SU-DHL-6 (cell line): ENCODE results near the gene RHOB.

Experiments used
- H2AFZ ChIP-seq: fragments of 200-600 bp; sonication (generic); 2 replicates; pipeline ENCODE4 v1.6.1; 2014; ENCODE audit warnings: low read depth, mild to moderate bottlenecking, moderate library complexity, mixed read lengths, antibody characterized with exemption, low read length; ENCODE audit not compliant: severe bottlenecking
- H3F3A ChIP-seq: fragments of 200-600 bp; shearing (Covaris generic); 2 replicates; pipeline ENCODE4 v1.6.0; 2016; ENCODE audit warnings: antibody characterized with exemption, mild to moderate bottlenecking; ENCODE audit not compliant: insufficient read depth
- H3K27ac ChIP-seq: fragments of 200-600 bp; sonication (generic); 2 replicates; pipeline ENCODE4 v1.5.1; 2016; ENCODE audit warnings: low read depth, mild to moderate bottlenecking, low read length, moderate library complexity, mixed read lengths
- H3K27me3 ChIP-seq: fragments of 200-600 bp; sonication (generic), shearing (Covaris generic); 2 replicates; pipeline ENCODE4 v1.6.0; 2014; ENCODE audit warnings: mild to moderate bottlenecking, low read length
- H3K36me3 ChIP-seq: fragments of 200-600 bp; sonication (generic); 2 replicates; pipeline ENCODE4 v1.6.1; 2014; ENCODE audit warnings: mild to moderate bottlenecking, low read length, mixed read lengths
- H3K4me2 ChIP-seq: fragments of 300-600, 200-600 bp; shearing (Covaris generic), sonication (generic); 2 replicates; pipeline ENCODE4 v1.6.0; 2014; ENCODE audit warnings: low read length, low read depth, mild to moderate bottlenecking; ENCODE audit not compliant: poor library complexity, severe bottlenecking
- H3K4me3 ChIP-seq: fragments of 200-600 bp; sonication (generic); 2 replicates; pipeline ENCODE4 v1.5.1; 2014; ENCODE audit warnings: antibody characterized with exemption, low read length, mild to moderate bottlenecking, mixed read lengths; ENCODE audit not compliant: insufficient read depth, poor library complexity, severe bottlenecking
- H3K79me2 ChIP-seq: fragments of 200-600 bp; sonication (generic); 2 replicates; pipeline ENCODE4 v1.6.1; 2014; ENCODE audit warnings: mild to moderate bottlenecking, low read length, moderate library complexity; ENCODE audit not compliant: insufficient read depth
- H3K9ac ChIP-seq: fragments of 200-600 bp; sonication (generic); 2 replicates; pipeline ENCODE4 v1.7.0; 2014; ENCODE audit warnings: mild to moderate bottlenecking, low read length
- H3K9me2 ChIP-seq: fragments of 200-600 bp; sonication (generic); replicated peaks from 2 replicates; pipeline ENCODE4 v1.6.1; 2014; ENCODE audit warnings: low read length; ENCODE audit not compliant: insufficient read depth
- H3K9me3 ChIP-seq: fragments of 200-600 bp; sonication (generic); 2 replicates; pipeline ENCODE4 v1.6.1; 2014; ENCODE audit warnings: low read length, mixed read lengths; ENCODE audit not compliant: insufficient read depth
- H4K20me1 ChIP-seq: fragments of 200-600 bp; sonication (generic); 2 replicates; pipeline ENCODE4 v1.6.1; 2014; ENCODE audit warnings: low read depth, mild to moderate bottlenecking, antibody characterized with exemption, low read length, moderate library complexity, mixed read lengths
- CTCF ChIP-seq: fragments of 200-600 bp; sonication (generic); IDR thresholded peaks from one replicate; pipeline ENCODE4 v1.5.1; 2017; ENCODE audit warnings: antibody characterized with exemption, mild to moderate bottlenecking, low read length, moderate library complexity; ENCODE audit not compliant: insufficient read depth, poor library complexity, severe bottlenecking
- EZH2phosphoT487 ChIP-seq: fragments of 200-600 bp; sonication (generic), shearing (Covaris generic); conservative IDR thresholded peaks from 2 replicates; pipeline ENCODE4 v1.6.1; 2018; ENCODE audit warnings: mild to moderate bottlenecking, antibody characterized with exemption, low read length, moderate library complexity, mixed read lengths

Gene RHOB

DNA sequence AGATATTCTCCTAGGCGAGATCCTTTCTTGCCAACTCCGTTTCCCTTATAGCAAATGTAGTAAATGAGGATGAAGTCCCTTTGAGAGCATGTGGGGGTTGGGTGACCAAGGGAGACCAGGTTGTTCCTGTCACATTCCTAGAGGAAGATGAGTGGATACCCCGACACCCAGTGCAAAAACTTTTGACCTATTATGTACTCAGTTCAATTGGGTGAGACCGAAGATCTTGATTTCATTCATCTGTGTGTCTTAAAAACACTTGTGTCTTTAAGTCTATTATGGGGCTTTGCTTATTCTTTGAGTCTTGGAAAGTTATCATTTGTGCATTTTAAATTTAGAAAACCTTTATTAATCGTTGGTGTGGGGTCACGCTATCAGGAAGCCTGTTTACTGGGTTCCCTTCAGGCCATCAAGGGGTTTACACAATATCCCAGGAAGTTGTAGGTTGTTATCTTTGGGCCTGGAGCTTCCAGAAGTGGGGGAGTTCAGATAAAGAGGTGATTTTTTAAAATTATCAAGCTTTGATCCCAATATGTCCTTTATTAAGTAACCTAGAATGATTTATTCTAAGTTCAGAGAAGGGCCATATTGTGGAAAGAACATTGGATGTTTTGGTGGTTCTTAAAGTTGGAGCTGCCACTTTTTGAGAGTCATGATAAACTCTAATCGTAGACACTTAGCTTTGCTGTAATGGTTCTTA lies 2.8 kb downstream of the RHOB start:
- no peaks in the 10 kb centered on the region for H3K9me3 ChIP-seq
- no peaks in the 10 kb centered on the region for H4K20me1 ChIP-seq
- H3K4me3 ChIP-seq = no peak overlapping the region
- TF ChIP-seq EZH2phosphoT487 (no peak), CTCF (no peak)
- no peaks in the 10 kb centered on the region for H3K79me2 ChIP-seq
- no peaks in the 10 kb centered on the region for H3F3A ChIP-seq
- H3K4me2 ChIP-seq = no peak overlapping the region
- no peaks in the 10 kb centered on the region for H3K36me3 ChIP-seq
- H2AFZ ChIP-seq = no peak overlapping the region
- no peak overlapping the region for H3K27ac ChIP-seq
- H3K9ac ChIP-seq = no peak overlapping the region
- H3K9me2 ChIP-seq = no peaks in the 10 kb centered on the region
- no peaks in the 10 kb centered on the region for H3K27me3 ChIP-seq

DNA sequence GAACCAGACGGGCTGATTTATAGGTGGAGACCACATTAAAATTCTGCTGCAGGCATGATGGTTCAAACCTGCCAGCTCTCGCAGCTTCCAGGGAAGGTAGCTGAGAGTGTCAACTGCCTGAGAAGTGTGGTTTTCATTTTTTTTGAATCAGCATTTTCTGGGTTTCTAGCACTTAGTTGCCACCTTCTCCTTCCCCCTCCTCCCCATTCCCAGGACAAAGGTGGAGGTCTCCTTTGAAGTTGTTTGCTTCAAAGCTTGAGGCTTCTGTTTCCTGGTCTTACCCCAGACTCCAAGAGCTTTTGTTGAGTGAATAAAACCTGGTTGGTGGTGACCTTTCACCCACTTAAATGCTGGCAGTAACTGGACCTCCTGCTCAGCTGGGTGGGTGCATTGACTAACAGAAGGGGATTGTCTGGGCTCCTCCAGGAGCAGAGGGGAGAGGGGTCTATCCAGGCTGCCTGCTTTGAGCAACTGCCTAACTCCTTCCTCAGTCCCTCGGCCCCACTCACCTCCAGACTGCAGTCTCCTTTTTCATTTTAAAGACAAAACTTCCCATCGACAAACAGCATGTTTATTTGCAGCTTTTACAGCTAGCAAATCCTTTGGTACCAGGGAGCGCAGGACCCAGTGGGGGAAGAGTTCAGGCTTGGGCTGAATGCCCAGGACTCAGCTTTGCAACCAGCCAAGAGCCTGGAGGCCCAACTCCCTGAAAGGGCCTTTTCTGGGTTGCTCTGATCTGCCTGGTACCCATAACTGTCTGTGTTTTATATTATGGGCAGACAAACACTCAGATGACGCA lies 3.5 kb downstream of the RHOB start:
- H3K27ac ChIP-seq = no peak overlapping the region
- no peaks in the 10 kb centered on the region for H3K36me3 ChIP-seq
- no peak overlapping the region for H3K9ac ChIP-seq
- no peak overlapping the region for H3K4me3 ChIP-seq
- no peak overlapping the region for H3K4me2 ChIP-seq
- no peaks in the 10 kb centered on the region for H3F3A ChIP-seq
- no peaks in the 10 kb centered on the region for H3K9me3 ChIP-seq
- no peak overlapping the region for H2AFZ ChIP-seq
- no peaks in the 10 kb centered on the region for H3K27me3 ChIP-seq
- H3K9me2 ChIP-seq = no peaks in the 10 kb centered on the region
- H3K79me2 ChIP-seq = no peaks in the 10 kb centered on the region
- no peak for TF ChIP-seq EZH2phosphoT487
- no peak for TF ChIP-seq CTCF
- H4K20me1 ChIP-seq = no peaks in the 10 kb centered on the region

DNA sequence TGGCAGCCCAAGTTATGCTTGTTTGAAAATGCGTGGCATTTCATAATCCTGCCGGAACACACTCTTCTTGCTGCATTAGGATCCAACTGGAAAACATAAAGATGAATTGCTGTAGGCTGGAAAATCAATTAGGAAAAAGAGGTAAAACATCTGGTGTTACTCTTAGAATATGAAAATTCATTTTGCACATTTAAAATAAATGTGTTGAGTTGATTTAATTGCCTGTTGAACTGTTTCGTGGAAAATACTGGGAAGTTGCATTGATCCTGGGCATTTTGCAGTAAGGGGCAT lies 4.1 kb downstream of the RHOB start:
- TF ChIP-seq CTCF (no peak), EZH2phosphoT487 (no peak)
- no peak overlapping the region for H3K4me2 ChIP-seq

More for the DNA sequence above, 4.1 kb downstream of the RHOB start:
- H3K4me3 ChIP-seq = no peak overlapping the region
- H3K27ac ChIP-seq = no peak overlapping the region
- H2AFZ ChIP-seq = no peak overlapping the region
- no peak overlapping the region for H3K9ac ChIP-seq
- H4K20me1 ChIP-seq = no peaks in the 10 kb centered on the region
- no peaks in the 10 kb centered on the region for H3K27me3 ChIP-seq
- no peaks in the 10 kb centered on the region for H3F3A ChIP-seq
- H3K79me2 ChIP-seq = no peaks in the 10 kb centered on the region
- H3K36me3 ChIP-seq = no peaks in the 10 kb centered on the region
- H3K9me2 ChIP-seq = no peaks in the 10 kb centered on the region
- no peaks in the 10 kb centered on the region for H3K9me3 ChIP-seq
